SH-SY5Y (cell line): ENCODE data around the gene MRLN.

Experiments used
- GATA2 ChIP-seq: IDR thresholded peaks from 2 replicates; pipeline ENCODE4 v1.6.1; 2011; ENCODE audit warnings: mild to moderate bottlenecking, low read depth, low read length
- GATA3 ChIP-seq: IDR thresholded peaks from 2 replicates; pipeline ENCODE4 v1.6.1; 2011; ENCODE audit warnings: low read depth, mild to moderate bottlenecking, low read length, moderate library complexity

- TF ChIP-seq GATA2 (no peak), GATA3 (no peak)
These were observed 2.9 kb downstream of the MRLN start for GRCh38 chr10:59750155-59750945.
